Measurements from ENCODE around the gene MTHFR. TPM values are rescaled to one million over a fixed set of nuclear protein-coding genes. Genes with fewer than 3 reads are reported as not detected.

Gene MTHFR
- total and polyA plus RNA-seq, 7 experiments from 2014 or later = 10.0 to 64.4 (median 49.5) TPM

DNA sequence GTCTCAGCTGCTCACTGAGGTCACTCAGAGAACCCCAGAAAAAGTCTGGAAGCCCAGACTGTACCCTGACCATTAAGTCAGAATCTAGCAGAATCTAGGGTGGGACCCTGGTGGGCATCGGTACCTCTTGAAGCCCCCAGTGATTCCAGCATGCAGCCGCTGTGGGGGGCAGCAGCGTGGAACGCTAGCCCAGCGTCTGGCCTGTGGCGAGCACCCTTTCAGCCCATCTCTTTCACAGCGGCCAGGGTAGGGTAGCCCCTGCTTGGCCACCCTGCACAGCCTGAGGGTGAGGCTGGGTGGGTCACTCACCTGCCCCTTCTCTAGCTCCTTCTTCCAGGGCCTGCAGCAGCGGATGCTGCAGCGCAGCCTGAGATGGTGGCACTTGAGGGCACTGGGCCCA, 27.4 kb downstream of the MTHFR start:
- Mint-ChIP-seq H3K4me3 (no peak overlapping the region), H3K4me1 (no peaks in the 10 kb centered on the region), H3K27ac (no peak overlapping the region), H3K27me3 (peaks cover 0 to 3% (median 0%) of the 10 kb centered on the region in 5 donors), H3K9me3 (no peaks in the 10 kb centered on the region), H3K36me3 (no peaks in the 10 kb centered on the region)
- DNase-seq = no peak
- no peak for ATAC-seq
- Histone ChIP-seq H3K27me3 (ENCODE audit: control insufficient read depth in 2 of 2, insufficient read depth in 2 of 2, low read length in 2 of 2) (no peaks in the 10 kb centered on the region), H3K4me1 (ENCODE audit: control insufficient read depth in 2 of 2, insufficient read depth in 2 of 2, low read length in 2 of 2) (no peaks in the 10 kb centered on the region), H3K36me3 (ENCODE audit: control insufficient read depth in 2 of 3, insufficient read depth in 3 of 3, low read length in 3 of 3) (no peaks in the 10 kb centered on the region), H3K9me3 (ENCODE audit: control insufficient read depth in 2 of 3, low read length in 3 of 3) (no peaks in the 10 kb centered on the region), H3K27ac (ENCODE audit: low read depth, low read length) (no peak overlapping the region), H3K4me3 (ENCODE audit: low read length) (no peak overlapping the region)
- intact Hi-C loops (cut with micrococcal nuclease) = no loop called here
- ChIA-PET POLR2A (no interaction called here), CTCF (no interaction called here)

DNA sequence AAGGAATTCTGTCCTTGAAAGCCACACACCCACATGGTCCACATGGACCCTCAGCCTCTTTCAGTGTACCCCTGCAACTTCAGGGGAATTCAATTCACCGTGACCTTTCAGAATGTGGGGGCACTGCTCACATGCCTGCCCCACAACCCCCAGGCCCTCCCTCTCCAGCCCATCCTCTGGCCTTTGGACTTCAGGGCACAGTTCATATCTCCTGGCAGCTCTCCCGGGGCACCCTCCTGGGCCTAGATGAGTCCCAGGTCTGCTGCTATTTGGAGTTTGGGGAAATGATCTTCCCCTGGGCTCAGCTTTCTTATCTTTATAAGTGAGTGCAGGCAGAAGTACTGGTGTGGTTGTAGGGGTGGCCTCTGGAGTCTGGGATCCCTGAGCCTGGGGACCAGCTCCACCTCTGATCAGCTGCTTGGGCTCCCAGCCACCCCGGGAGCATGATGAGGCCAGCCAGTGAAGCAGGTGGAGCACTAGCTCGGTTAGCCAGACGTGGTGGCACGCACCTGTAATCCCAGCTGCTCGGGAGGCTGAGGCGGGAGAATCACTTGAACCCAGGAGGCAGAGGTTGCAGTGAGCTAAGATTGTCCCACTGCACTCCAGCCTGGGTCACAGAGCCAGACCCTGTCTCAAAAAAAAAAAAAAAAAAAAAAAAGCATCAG, 28.0 kb downstream of the MTHFR start:
- no peaks in the 10 kb centered on the region for H3K9me3 Mint-ChIP-seq
- H3K27me3 Mint-ChIP-seq = peaks cover 0 to 3% (median 0%) of the 10 kb centered on the region in 5 donors
- ChIA-PET POLR2A (no interaction called here), CTCF (no interaction called here)
- Histone ChIP-seq H3K27me3 (ENCODE audit: control insufficient read depth in 2 of 2, insufficient read depth in 2 of 2, low read length in 2 of 2) (no peaks in the 10 kb centered on the region), H3K4me3 (ENCODE audit: low read length) (no peak overlapping the region), H3K36me3 (ENCODE audit: control insufficient read depth in 2 of 3, insufficient read depth in 3 of 3, low read length in 3 of 3) (no peaks in the 10 kb centered on the region), H3K4me1 (ENCODE audit: control insufficient read depth in 2 of 2, insufficient read depth in 2 of 2, low read length in 2 of 2) (no peaks in the 10 kb centered on the region), H3K9me3 (ENCODE audit: control insufficient read depth in 2 of 3, low read length in 3 of 3) (no peaks in the 10 kb centered on the region), H3K27ac (ENCODE audit: low read depth, low read length) (no peak overlapping the region)
- no peaks in the 10 kb centered on the region for H3K4me1 Mint-ChIP-seq
- DNase-seq = no peak
- intact Hi-C loops (cut with micrococcal nuclease) = no loop called here
- no peaks in the 10 kb centered on the region for H3K36me3 Mint-ChIP-seq
- H3K4me3 Mint-ChIP-seq = no peak overlapping the region
- ATAC-seq = no peak
- H3K27ac Mint-ChIP-seq = no peak overlapping the region

DNA sequence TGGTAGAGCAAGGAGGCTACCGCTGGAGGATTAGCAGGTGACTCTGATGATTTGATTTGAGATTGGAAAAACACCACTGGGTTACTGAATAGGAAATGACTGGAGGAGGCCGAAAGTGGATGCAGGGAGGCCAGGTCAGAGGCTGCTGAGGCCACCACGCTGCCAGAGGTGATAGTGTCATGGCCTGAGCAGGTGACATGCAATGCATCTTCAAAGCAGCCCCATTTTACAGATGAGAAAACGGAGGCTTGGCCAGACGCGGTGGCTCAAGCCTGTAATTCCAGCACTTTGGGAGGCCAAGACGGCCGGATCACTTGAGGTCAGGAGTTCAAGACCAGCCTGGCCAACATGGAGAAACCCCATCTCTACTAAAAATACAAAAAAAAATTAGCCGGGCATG, 31.0 kb downstream of the MTHFR start:
- Mint-ChIP-seq H3K27ac (no peak overlapping the region), H3K36me3 (no peaks in the 10 kb centered on the region), H3K4me3 (no peak overlapping the region), H3K4me1 (no peaks in the 10 kb centered on the region), H3K9me3 (no peaks in the 10 kb centered on the region), H3K27me3 (peaks cover 0 to 3% (median 0%) of the 10 kb centered on the region in 5 donors)
- Histone ChIP-seq H3K27ac (ENCODE audit: low read depth, low read length) (no peak overlapping the region), H3K27me3 (ENCODE audit: control insufficient read depth in 2 of 2, insufficient read depth in 2 of 2, low read length in 2 of 2) (no peaks in the 10 kb centered on the region), H3K4me1 (ENCODE audit: control insufficient read depth in 2 of 2, insufficient read depth in 2 of 2, low read length in 2 of 2) (no peaks in the 10 kb centered on the region), H3K9me3 (ENCODE audit: control insufficient read depth in 2 of 3, low read length in 3 of 3) (no peaks in the 10 kb centered on the region), H3K36me3 (ENCODE audit: control insufficient read depth in 2 of 3, insufficient read depth in 3 of 3, low read length in 3 of 3) (no peaks in the 10 kb centered on the region), H3K4me3 (ENCODE audit: low read length) (no peak overlapping the region)
- ATAC-seq = no peak
- intact Hi-C loops (cut with micrococcal nuclease) = no loop called here
- no peak for DNase-seq
- POLR2A ChIA-PET = no interaction called here
- CTCF ChIA-PET = no interaction called here

GRCh38 chr1:11772458-11772857, 33.3 kb downstream of the MTHFR start:
- Mint-ChIP-seq H3K27ac (no peak overlapping the region), H3K9me3 (no peaks in the 10 kb centered on the region), H3K4me3 (no peak overlapping the region), H3K4me1 (no peaks in the 10 kb centered on the region), H3K27me3 (peaks cover 0 to 3% (median 0%) of the 10 kb centered on the region in 5 donors), H3K36me3 (no peaks in the 10 kb centered on the region)
- POLR2A ChIA-PET = no interaction called here
- CTCF ChIA-PET = no interaction called here
- intact Hi-C loops (cut with micrococcal nuclease) = no loop called here
- H3K9me3 ChIP-seq (ENCODE audit: control insufficient read depth in 2 of 3, low read length in 3 of 3) = no peaks in the 10 kb centered on the region
- no peaks in the 10 kb centered on the region for H3K4me1 ChIP-seq (ENCODE audit: control insufficient read depth in 2 of 2, insufficient read depth in 2 of 2, low read length in 2 of 2)
- DNase-seq (no peak), ATAC-seq (no peak)
- no peak overlapping the region for H3K4me3 ChIP-seq (ENCODE audit: low read length)
- H3K27ac ChIP-seq (ENCODE audit: low read depth, low read length) = no peak overlapping the region
- H3K36me3 ChIP-seq (ENCODE audit: control insufficient read depth in 2 of 3, insufficient read depth in 3 of 3, low read length in 3 of 3) = no peaks in the 10 kb centered on the region
- H3K27me3 ChIP-seq (ENCODE audit: control insufficient read depth in 2 of 2, insufficient read depth in 2 of 2, low read length in 2 of 2) = no peaks in the 10 kb centered on the region

GRCh38 chr1:11771481-11772043, 34.2 kb downstream of the MTHFR start:
- H3K27ac Mint-ChIP-seq = no peak overlapping the region
- H3K27me3 Mint-ChIP-seq = peaks cover 0 to 3% (median 0%) of the 10 kb centered on the region in 5 donors
- DNase-seq = no peak
- H3K4me1 Mint-ChIP-seq = no peaks in the 10 kb centered on the region
- H3K4me3 Mint-ChIP-seq = no peak overlapping the region
- no peak overlapping the region for H3K4me3 ChIP-seq (ENCODE audit: low read length)
- H3K9me3 ChIP-seq (ENCODE audit: control insufficient read depth in 2 of 3, low read length in 3 of 3) = no peaks in the 10 kb centered on the region
- H3K36me3 ChIP-seq (ENCODE audit: control insufficient read depth in 2 of 3, insufficient read depth in 3 of 3, low read length in 3 of 3) = no peaks in the 10 kb centered on the region
- H3K27ac ChIP-seq (ENCODE audit: low read depth, low read length) = no peak overlapping the region
- intact Hi-C loops (cut with micrococcal nuclease) = no loop called here
- POLR2A ChIA-PET = no interaction called here
- no peaks in the 10 kb centered on the region for H3K9me3 Mint-ChIP-seq
- CTCF ChIA-PET = no interaction called here
- ATAC-seq = no peak
- H3K4me1 ChIP-seq (ENCODE audit: control insufficient read depth in 2 of 2, insufficient read depth in 2 of 2, low read length in 2 of 2) = no peaks in the 10 kb centered on the region
- H3K36me3 Mint-ChIP-seq = no peaks in the 10 kb centered on the region
- no peaks in the 10 kb centered on the region for H3K27me3 ChIP-seq (ENCODE audit: control insufficient read depth in 2 of 2, insufficient read depth in 2 of 2, low read length in 2 of 2)

DNA sequence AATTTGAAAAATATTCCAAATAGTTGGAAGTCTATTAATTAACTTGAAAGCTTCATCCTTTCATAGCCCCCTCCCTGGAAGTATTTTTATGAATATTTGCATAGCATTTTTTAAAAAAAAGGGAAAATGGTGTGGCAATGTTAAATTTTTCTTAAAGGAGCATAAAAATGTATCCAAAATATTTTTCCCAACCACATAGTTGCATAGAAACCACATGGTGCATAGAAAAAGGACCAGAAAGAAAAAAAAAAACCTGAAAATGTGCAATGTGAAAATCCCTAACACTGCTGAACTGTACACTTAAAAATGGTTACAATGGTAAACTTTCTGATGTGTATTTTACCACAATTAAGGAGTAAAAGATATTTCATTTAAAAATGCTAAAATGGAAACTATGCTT, 35.8 kb downstream of the MTHFR start:
- no peaks in the 10 kb centered on the region for H3K4me1 Mint-ChIP-seq
- no peaks in the 10 kb centered on the region for H3K9me3 Mint-ChIP-seq
- H3K27me3 ChIP-seq (ENCODE audit: control insufficient read depth in 2 of 2, insufficient read depth in 2 of 2, low read length in 2 of 2) = no peaks in the 10 kb centered on the region
- no peak overlapping the region for H3K27ac Mint-ChIP-seq
- H3K27ac ChIP-seq (ENCODE audit: low read depth, low read length) = no peak overlapping the region
- POLR2A ChIA-PET = no interaction called here
- CTCF ChIA-PET = interaction anchor here (0.9 kb wide), 1 partner anchor 10 kb away, joined by 4 read pairs; no protein-coding TSS in a partner anchor
- H3K9me3 ChIP-seq (ENCODE audit: control insufficient read depth in 2 of 3, low read length in 3 of 3) = no peaks in the 10 kb centered on the region
- H3K4me3 Mint-ChIP-seq = no peak overlapping the region
- ATAC-seq = no peak
- H3K4me3 ChIP-seq (ENCODE audit: low read length) = no peak overlapping the region
- no peak for DNase-seq
- H3K27me3 Mint-ChIP-seq = peaks cover 0 to 3% (median 0%) of the 10 kb centered on the region in 5 donors
- H3K36me3 ChIP-seq (ENCODE audit: control insufficient read depth in 2 of 3, insufficient read depth in 3 of 3, low read length in 3 of 3) = no peaks in the 10 kb centered on the region
- no peaks in the 10 kb centered on the region for H3K4me1 ChIP-seq (ENCODE audit: control insufficient read depth in 2 of 2, insufficient read depth in 2 of 2, low read length in 2 of 2)
- intact Hi-C loops (cut with micrococcal nuclease) = no loop called here
- no peaks in the 10 kb centered on the region for H3K36me3 Mint-ChIP-seq

- Mint-ChIP-seq H3K9me3 (no peaks in the 10 kb centered on the region), H3K27me3 (no peaks in the 10 kb centered on the region), H3K27ac (no peak overlapping the region)
Measured at GRCh38 chr1:11769274-11769673, 36.5 kb downstream of the MTHFR start.

More at GRCh38 chr1:11769274-11769673, 36.5 kb downstream of the MTHFR start:
- ATAC-seq (no peak), DNase-seq (no peak)
- Histone ChIP-seq H3K4me3 (ENCODE audit: low read length) (no peak overlapping the region), H3K27me3 (ENCODE audit: control insufficient read depth in 2 of 2, insufficient read depth in 2 of 2, low read length in 2 of 2) (no peaks in the 10 kb centered on the region), H3K36me3 (ENCODE audit: control insufficient read depth in 2 of 3, insufficient read depth in 3 of 3, low read length in 3 of 3) (no peaks in the 10 kb centered on the region), H3K27ac (ENCODE audit: low read depth, low read length) (no peak overlapping the region), H3K9me3 (ENCODE audit: control insufficient read depth in 2 of 3, low read length in 3 of 3) (no peaks in the 10 kb centered on the region), H3K4me1 (ENCODE audit: control insufficient read depth in 2 of 2, insufficient read depth in 2 of 2, low read length in 2 of 2) (no peaks in the 10 kb centered on the region)
- intact Hi-C loops (cut with micrococcal nuclease) = no loop called here
- Mint-ChIP-seq H3K36me3 (no peaks in the 10 kb centered on the region), H3K4me3 (no peak overlapping the region), H3K4me1 (no peaks in the 10 kb centered on the region)
- POLR2A ChIA-PET = no interaction called here
- CTCF ChIA-PET = interaction anchor here (0.9 kb wide), 1 partner anchor 11 kb away, joined by 4 read pairs; no protein-coding TSS in a partner anchor
